ENCODE results near the gene GRK5.

GRCh38 chr10:119297207-119297968, 90.0 kb downstream of the GRK5 start:
- TF ChIP-seq CTCF (IDR thresholded peaks at IDR 0.05) (no peak), POLR2A (IDR thresholded peaks at IDR 0.05) (no peak)

Data from lower leg skin (tissue), 3 donors.